ENCODE results near the gene SAMD15. TPM values are rescaled to one million over a fixed set of nuclear protein-coding genes. Genes with fewer than 3 reads are reported as not detected.
"Not testable (repeated sequence)": the region's sequence is repeated elsewhere in the genome, so short reads cannot be mapped to it uniquely, and the experiment has no call there.

The SAMD15 gene
- 0.08 TPM for total RNA-seq
- long read RNA-seq, result 0 reads

DNA sequence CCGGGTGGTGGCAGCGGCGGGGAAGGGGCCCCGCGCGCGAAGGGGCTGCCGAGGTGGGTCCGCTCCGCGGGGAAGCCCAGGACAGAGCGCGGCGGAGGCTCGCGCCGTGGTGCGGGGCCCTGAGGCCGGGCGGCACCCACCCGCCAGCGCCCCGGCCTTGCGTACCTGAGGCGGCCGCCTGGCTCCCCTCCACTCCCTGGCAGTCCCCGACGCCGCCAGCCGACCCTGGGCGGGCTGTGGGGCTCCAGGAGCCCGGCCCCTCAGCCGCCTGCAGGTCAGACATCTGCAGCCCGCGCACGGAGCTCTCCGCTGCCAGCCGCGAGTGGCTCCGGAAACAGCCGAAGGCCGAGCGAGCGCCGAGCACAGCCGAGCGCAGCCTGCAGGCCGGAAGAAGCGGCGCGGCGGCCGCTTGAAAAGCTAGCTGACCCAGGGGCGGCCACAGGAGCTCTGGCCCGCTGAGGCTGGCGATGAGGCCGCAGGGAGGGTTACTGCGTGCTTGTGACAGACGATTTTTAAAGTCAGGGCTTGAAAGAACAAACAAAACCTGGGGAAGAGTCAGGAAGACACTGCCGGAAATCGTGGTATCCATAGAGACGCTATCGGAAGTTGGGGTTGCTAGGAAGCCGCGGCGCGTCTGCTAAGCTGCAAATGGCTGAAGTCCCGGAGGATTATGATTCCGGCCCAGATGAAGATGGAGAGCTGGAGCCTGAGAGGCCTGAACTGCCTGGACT lies at the start of gene SAMD15, which contains the start of gene TMED8:
Gene SAMD15 (plus strand): TSS at position 609 of the 731 bp plus-strand sequence. CDS start 40 bp downstream, at position 649.
Gene TMED8 (minus strand): TSS at position 324 of the 731 bp plus-strand sequence. CDS start 41 bp downstream, at position 283.
- ATAC-seq, result peak; percentile 98
- intact Hi-C loops (cut with DNase I), result loop anchor here (2.0 to 10.0 kb wide), 3 partner anchors 55 to 1382 kb away; partner anchors contain the start of genes GSTZ1, POMT2 and VIPAS39
- DNase-seq (ENCODE audit: missing footprints), result peak; percentile 93

DNA sequence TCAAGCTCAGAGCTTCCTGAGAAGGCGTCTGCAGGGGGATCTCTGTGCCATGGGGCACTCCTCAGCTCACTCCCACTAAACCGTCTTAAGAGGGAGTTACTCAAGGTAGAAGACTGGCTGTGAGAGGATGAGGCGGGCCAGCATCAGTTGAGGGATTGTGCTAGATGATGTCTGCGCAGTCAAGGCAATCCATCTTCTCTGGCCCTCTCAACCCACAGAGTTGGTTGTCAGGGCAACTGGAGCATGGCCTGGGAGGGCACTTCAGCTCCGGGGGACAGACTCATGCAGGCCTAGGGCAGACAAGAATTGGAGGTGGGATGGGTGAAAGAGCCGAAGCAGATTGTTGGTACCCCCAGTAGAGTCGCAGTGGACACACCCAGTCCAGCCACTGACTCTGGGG lies 47.3 kb upstream of the SAMD15 start:
- intact Hi-C loops (cut with DNase I), result no loop called here
- no peak for ATAC-seq
- DNase-seq (ENCODE audit: missing footprints), result no peak

DNA sequence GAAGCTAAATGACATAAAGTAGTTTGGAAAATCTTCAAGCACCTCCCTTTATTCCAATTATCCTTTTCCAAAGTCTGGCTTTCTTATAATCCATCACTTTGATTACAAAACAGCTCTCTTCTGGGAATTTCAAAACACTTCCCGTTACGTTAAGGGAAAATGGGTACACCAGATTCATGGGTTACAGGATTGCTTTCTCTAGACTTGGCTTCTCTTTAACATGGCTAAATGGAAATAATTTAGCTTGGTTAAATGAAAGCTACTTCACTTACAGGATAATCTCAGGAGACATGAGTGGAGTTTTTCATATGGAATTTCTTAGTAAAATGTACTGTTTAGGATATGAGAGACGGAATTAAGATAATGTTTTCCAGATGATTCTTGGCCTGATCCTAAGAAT lies 41.6 kb upstream of the SAMD15 start:
- intact Hi-C loops (cut with DNase I), result no loop called here
- no peak for ATAC-seq
- DNase-seq (ENCODE audit: missing footprints), result no peak

GRCh38 chr14:77337255-77337654 lies 39.9 kb upstream of the SAMD15 start:
- intact Hi-C loops (cut with DNase I); ATAC-seq; DNase-seq (ENCODE audit: missing footprints): not testable (repeated sequence)

DNA sequence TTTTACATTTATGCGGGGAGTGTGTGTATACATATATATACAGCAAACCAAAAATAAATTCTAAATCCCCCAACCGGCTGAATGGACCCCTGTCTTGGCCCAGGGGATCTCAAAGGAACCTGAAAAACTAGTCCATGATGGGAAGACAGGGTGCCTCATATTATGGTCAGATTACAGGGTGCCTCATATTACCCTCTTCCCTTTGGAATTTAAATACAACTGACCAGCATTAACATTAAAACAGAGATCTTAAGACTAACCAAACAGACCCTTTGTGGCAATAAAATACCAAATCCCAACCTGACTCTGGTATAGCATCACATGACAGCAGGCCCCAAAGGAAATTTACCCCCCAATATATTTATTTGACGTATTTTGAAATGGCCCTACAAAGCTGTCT lies 39.3 kb upstream of the SAMD15 start:
- ATAC-seq, result no peak
- DNase-seq (ENCODE audit: missing footprints), result no peak
- intact Hi-C loops (cut with DNase I), result no loop called here

DNA sequence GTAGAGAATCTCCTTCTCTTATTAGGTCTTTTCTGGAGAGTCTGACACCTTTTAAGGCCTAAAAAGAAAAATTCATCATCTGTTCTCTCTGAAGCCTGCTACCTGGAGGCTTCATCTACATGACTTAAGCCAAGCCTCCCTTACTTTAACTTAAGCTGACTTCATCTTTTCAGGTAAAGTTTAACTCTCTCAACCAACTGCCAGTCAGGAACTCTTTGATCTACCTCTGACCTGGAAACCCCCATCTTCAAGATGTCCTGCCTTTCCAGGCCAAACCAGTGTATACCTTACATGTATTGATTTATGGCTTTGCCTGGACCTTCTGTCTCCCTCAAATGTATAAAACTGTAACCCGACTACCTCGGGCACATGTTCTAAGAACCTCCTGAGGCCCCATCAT lies 38.9 kb upstream of the SAMD15 start:
- DNase-seq (ENCODE audit: missing footprints), result no peak
- ATAC-seq, result no peak
- intact Hi-C loops (cut with DNase I), result no loop called here

- intact Hi-C loops (cut with DNase I), result no loop called here
- DNase-seq (ENCODE audit: missing footprints) (no peak), ATAC-seq (no peak)
These were observed 37.8 kb upstream of the SAMD15 start for GRCh38 chr14:77339407-77339806.

DNA sequence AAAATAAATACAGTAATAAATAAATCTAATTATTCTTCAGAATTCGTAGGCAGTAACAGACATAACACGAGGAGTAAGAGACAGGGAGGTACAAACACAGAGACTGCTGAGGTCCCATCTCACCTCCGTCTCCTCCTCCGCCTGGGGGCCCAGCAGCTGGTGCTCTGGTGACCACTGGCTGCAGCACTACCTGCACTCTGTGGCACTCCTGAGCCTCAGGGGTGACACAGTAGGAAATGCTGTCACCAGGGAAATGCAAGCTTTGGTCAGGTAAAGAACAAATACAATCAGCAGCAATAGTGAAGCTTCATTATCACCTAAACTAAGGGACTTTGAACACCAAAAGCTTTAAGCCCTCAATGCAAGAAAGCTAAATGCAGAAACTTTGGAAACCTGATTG lies 36.8 kb upstream of the SAMD15 start:
- no peak for ATAC-seq
- DNase-seq (ENCODE audit: missing footprints), result no peak
- intact Hi-C loops (cut with DNase I), result no loop called here

DNA sequence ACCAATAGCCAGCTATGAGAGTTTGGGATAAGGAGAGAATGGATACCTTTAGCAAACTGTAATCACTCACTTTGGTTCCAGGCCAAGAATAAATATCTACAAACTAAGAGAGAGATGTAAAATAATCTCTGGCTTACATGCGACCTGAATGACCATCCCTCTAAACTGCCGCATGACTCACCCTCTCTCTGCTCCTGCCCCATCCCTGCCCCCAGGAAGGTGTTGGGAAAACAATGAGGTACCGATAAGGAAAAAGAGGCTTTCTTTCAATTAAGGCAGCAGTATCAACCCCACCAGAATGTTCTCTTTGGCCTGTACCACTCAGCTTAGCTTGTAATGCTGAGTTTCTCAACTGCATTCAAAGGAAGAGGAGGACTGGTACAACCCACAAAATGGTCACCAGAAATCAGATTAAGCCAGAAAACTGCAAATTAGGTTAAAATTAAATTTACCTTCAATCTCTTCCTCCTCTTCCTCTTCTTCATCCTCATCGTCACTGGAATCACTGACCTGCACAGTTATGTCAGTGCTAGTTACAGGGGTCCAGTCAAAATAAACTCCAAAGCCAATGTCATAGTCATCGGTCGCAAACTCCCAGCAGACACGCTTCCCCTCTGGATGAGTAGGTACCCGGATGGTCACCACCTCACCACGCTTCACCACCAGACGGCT lies 34.3 kb upstream of the SAMD15 start:
- DNase-seq (ENCODE audit: missing footprints) (no peak), ATAC-seq (no peak)
- intact Hi-C loops (cut with DNase I), result no loop called here

DNA sequence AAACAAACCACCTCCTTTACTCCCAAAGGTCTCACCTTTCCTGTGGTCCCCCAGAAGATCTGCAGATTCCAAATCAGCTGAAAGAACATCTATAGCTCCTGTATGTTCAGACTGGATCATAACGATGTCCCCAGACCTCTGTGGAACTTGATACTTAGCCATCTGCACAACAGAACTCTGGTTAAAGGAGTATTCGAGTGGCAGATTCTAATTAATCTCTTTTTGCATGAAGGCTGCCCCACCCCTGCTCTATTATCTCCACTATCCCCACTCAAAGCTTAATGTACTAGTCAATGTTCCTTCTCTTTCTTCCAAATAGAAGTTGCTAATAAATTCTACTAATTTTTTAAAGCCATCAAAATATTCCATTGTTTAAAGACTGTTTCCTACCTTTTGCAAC lies 33.5 kb upstream of the SAMD15 start:
- ATAC-seq (no peak), DNase-seq (ENCODE audit: missing footprints) (no peak)
- intact Hi-C loops (cut with DNase I), result no loop called here

- intact Hi-C loops (cut with DNase I), result no loop called here
- no peak for DNase-seq (ENCODE audit: missing footprints)
- ATAC-seq, result no peak
These were observed 32.7 kb upstream of the SAMD15 start for GRCh38 chr14:77344377-77344996.

DNA sequence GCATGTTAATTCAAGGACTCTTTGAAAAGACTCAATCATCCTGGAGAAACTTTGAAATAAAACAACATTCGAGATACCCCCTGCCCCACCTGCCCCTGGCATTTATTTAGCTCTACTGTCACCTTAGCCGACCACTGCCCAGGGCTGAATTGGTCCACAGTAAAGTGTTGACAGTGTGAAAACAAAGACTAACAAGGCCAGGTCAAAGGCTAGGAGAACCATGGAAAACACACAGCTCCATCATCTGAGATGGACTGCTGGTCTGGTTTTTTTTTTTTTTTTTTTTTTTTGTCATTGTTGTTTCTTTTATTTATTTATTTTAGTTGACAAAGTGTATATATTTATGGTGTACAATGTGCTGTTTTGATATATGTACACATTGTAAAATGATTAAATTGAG lies 30.7 kb upstream of the SAMD15 start:
- intact Hi-C loops (cut with DNase I), result no loop called here
- ATAC-seq (no peak), DNase-seq (ENCODE audit: missing footprints) (no peak)

- ATAC-seq, result no peak
- intact Hi-C loops (cut with DNase I), result no loop called here
These were observed 29.4 kb upstream of the SAMD15 start for GRCh38 chr14:77347751-77348150.

GRCh38 chr14:77353469-77354141 lies 23.6 kb upstream of the SAMD15 start:
- ATAC-seq (no peak), DNase-seq (ENCODE audit: missing footprints) (no peak)
- intact Hi-C loops (cut with DNase I), result no loop called here

More at GRCh38 chr14:77347751-77348150, 29.4 kb upstream of the SAMD15 start:
- DNase-seq (ENCODE audit: missing footprints), result no peak

DNA sequence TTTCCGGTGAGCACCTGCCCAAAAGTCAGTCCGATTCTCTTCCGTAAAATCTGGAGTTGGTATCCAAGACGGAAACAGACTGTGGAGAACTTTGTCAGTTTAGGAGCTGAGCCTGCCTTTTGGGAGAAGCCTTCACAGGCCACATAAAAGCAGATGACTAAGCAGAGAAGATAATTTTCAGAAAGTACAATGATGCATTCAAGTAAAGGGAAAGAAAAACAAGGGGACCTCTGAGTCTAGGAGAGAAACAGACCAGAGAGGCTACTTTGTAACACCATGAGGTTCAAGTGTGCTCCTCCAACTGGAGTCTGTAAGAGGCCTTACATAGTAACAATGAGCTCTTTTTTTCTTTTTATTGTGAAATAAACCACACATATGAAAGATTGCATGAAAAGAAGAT lies 21.4 kb upstream of the SAMD15 start:
- ATAC-seq (no peak), DNase-seq (ENCODE audit: missing footprints) (no peak)
- intact Hi-C loops (cut with DNase I), result no loop called here

DNA sequence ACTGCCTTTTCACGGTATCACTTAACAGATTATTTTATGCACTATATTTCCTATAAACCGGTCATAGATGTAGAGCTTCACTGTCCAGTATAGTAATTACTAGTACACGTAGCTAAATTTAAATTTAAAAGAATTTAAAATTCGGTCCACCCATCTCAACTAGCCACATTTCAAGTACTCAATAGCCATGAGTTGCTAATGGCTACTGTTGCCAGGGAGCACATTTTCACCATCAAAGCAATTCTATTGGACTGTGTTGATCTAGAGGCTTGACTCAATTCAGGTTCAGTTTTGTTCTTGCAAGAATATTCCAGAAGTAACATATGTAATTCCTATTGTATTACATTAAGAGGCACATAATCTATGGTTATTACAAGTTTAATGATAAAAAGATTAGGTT lies 20.3 kb upstream of the SAMD15 start:
- ATAC-seq (no peak), DNase-seq (ENCODE audit: missing footprints) (no peak)
- intact Hi-C loops (cut with DNase I), result no loop called here

DNA sequence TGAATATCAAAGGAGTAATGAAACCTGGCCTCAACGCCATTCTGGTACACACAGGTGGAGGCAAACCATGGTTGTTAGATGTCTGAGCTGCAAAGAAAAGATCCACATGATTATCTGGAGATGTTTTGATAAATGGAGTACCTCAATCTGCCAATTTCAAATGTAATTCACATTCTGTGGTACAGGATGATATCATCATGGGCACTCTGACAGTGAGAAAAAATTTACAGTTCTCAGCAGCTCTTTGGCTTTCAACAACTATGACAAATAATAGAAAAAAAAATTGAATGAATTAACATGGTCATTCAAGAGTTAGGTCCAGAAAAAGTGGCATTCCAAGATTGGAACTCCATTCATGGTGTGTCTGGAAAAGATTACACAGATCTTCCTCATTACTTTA lies 17.6 kb upstream of the SAMD15 start:
- intact Hi-C loops (cut with DNase I), result no loop called here
- no peak for DNase-seq (ENCODE audit: missing footprints)
- ATAC-seq, result no peak

DNA sequence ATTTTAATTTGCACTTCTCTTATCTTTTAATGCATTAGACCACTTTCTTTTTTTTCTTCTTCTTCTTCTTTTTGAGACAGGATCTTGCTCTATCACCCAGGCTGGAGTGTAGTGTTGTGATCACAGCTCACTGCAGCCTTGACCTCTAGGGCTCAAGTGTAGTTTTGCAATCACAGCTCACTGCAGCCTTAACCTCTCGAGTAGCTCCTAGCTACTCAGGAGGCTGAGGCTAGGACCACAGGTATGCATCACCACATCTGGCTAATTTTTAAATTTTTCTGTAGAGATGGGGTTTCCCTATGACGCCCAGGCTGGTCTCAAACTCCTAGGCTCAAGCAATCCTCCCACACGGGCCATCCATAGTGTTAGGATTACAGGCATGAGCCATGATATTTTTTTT lies 13.0 kb upstream of the SAMD15 start:
- intact Hi-C loops (cut with DNase I), result no loop called here
- DNase-seq (ENCODE audit: missing footprints), result no peak
- no peak for ATAC-seq

GRCh38 chr14:77369285-77369684 lies 7.9 kb upstream of the SAMD15 start:
- ATAC-seq, result no peak
- intact Hi-C loops (cut with DNase I), result no loop called here
- DNase-seq (ENCODE audit: missing footprints), result no peak

Data from Right ventricle myocardium inferior (tissue), 1 donor.